HCT116 (cell line): Measurements from ENCODE around the gene ALMS1. TPM values are rescaled to one million over a fixed set of nuclear protein-coding genes. Genes with fewer than 3 reads are reported as not detected.

Experiments used
- ATAC-seq: fragments of 200-7000 bp; cut with Tn5 transposase; 2 replicates; pipeline ENCODE4 v1.9.1; 2020; ENCODE audit warnings: mild to moderate bottlenecking, moderate library complexity
- BruUV-seq: library from RNA; stranded (reverse); fragments of 400-500 nt; replicated peaks from 2 replicates; lab custom pipeline; 2021; lab: Mats Ljungman, UMichigan
- CTCF ChIA-PET: fragments of 300-600 bp; sonication (Branson Sonifier 250); formaldehyde crosslinking; loops from one replicate; lab custom pipeline; 2021; ENCODE audit warnings: antibody characterized with exemption; lab: Charles Lee
- POLR2A ChIA-PET: fragments of 300-600, 350-600 bp; sonication (Branson Sonifier 250); formaldehyde crosslinking; loops from one replicate; lab custom pipeline; 2021; ENCODE audit warnings: antibody characterized with exemption; lab: Charles Lee
- RAD21 ChIA-PET, 2 experiments: fragments of 300-600 bp; sonication (Branson Sonifier 250); formaldehyde crosslinking; loops; one replicate each; lab custom pipeline; 2023; ENCODE audit warnings: low total read pairs in 2 of 2; ENCODE audit not compliant: uncharacterized antibody in 2 of 2, unreplicated experiment in 2 of 2, low non-redundant PET in 1 of 2; lab: Charles Lee
- DNase-seq: peaks from one replicate; pipeline ENCODE4 v3.0.0-alpha.2; 2010; ENCODE audit warnings: low read depth, low spot score
- H2AFZ ChIP-seq: fragments of 200-600 bp; shearing (Covaris generic), sonication (generic); 2 replicates; pipeline ENCODE4 v1.6.1; 2017; ENCODE audit warnings: low read depth, mixed run types, mixed read lengths, antibody characterized with exemption, low read length; ENCODE audit not compliant: poor library complexity, severe bottlenecking
- H3K27ac ChIP-seq: 2 replicates; pipeline ENCODE4 v1.5.1; 2012; ENCODE audit warnings: low read depth, low read length
- H3K27me3 ChIP-seq: fragments of 200-600 bp; sonication (generic); 2 replicates; pipeline ENCODE4 v1.6.1; 2016; ENCODE audit warnings: mixed run types, low read length, mixed read lengths; ENCODE audit not compliant: insufficient read depth
- H3K36me3 ChIP-seq, 2 experiments: fragments of 200-500 bp in 1 of 2; fragments of 200-600 bp in 1 of 2; sonication (Bioruptor generic) in 1 of 2; sonication (generic) in 1 of 2; 2 replicates each; pipeline versions ENCODE4 v1.5.1 to v1.6.1; 2014 to 2016; ENCODE audit warnings: low read length in 2 of 2, inconsistent platforms in 1 of 2, mixed read lengths in 1 of 2, mixed run types in 1 of 2; ENCODE audit not compliant: insufficient read depth in 2 of 2, control insufficient read depth in 1 of 2
- H3K4me1 ChIP-seq, 2 experiments: fragments of 200-600 bp in 1 of 2; sonication (generic) in 1 of 2; 2 replicates each; pipeline versions ENCODE4 v1.5.1 to v1.6.1; 2012 to 2017; ENCODE audit warnings: low read length in 2 of 2, inconsistent platforms in 1 of 2, mild to moderate bottlenecking in 1 of 2, mixed read lengths in 1 of 2, mixed run types in 1 of 2, moderate library complexity in 1 of 2; ENCODE audit not compliant: insufficient read depth in 2 of 2, control insufficient read depth in 1 of 2
- H3K4me2 ChIP-seq: fragments of 200-600 bp; sonication (generic); 2 replicates; pipeline ENCODE4 v1.6.1; 2017; ENCODE audit warnings: mixed run types, low read length, mixed read lengths
- H3K4me3 ChIP-seq, 2 experiments: fragments of 200-600 bp in 1 of 2; sonication (generic) in 1 of 2; replicated peaks in 1 of 2; 2 replicates each; pipeline ENCODE4 v1.5.1; 2011 to 2016; ENCODE audit warnings: low read length in 2 of 2, control low read depth in 1 of 2, low read depth in 1 of 2, mild to moderate bottlenecking in 1 of 2, mixed read lengths in 1 of 2, mixed run types in 1 of 2
- H3K79me2 ChIP-seq: fragments of 200-600 bp; sonication (generic); 2 replicates; pipeline ENCODE4 v1.6.1; 2017; ENCODE audit warnings: mild to moderate bottlenecking, mixed run types, low read length, moderate library complexity, mixed read lengths; ENCODE audit not compliant: insufficient read depth
- H3K9ac ChIP-seq: fragments of 200-600 bp; sonication (generic); 2 replicates; pipeline ENCODE4 v1.6.1; 2016; ENCODE audit warnings: low read length, mixed read lengths
- H3K9me2 ChIP-seq: fragments of 200-600 bp; sonication (generic), shearing (Covaris generic); 2 replicates; pipeline ENCODE4 v1.6.1; 2017; ENCODE audit warnings: mixed run types, mild to moderate bottlenecking, moderate library complexity; ENCODE audit not compliant: insufficient read depth
- H3K9me3 ChIP-seq, 2 experiments: fragments of 200-500 bp in 1 of 2; fragments of 200-600 bp in 1 of 2; sonication (Bioruptor generic) in 1 of 2; sonication (generic) in 1 of 2; 2 replicates each; pipeline ENCODE4 v1.6.1; 2014 to 2017; ENCODE audit warnings: low read length in 2 of 2, mixed read lengths in 2 of 2, inconsistent platforms in 1 of 2, low read depth in 1 of 2, mild to moderate bottlenecking in 1 of 2, mixed run types in 1 of 2, moderate library complexity in 1 of 2; ENCODE audit not compliant: control insufficient read depth in 1 of 2, insufficient read depth in 1 of 2
- H4K20me1 ChIP-seq: fragments of 200-600 bp; sonication (generic), shearing (Covaris generic); 2 replicates; pipeline ENCODE4 v1.6.1; 2017; ENCODE audit warnings: mixed run types, mild to moderate bottlenecking, moderate library complexity; ENCODE audit not compliant: insufficient read depth
- CBX3 ChIP-seq: IDR thresholded peaks from 2 replicates; pipeline ENCODE4 v1.6.1; 2012; ENCODE audit warnings: low read depth
- CEBPB ChIP-seq: IDR thresholded peaks from 2 replicates; pipeline ENCODE4 v1.6.1; 2012; ENCODE audit warnings: low read depth
- CTCF ChIP-seq, 3 experiments: fragments of 200-600 bp in 1 of 3; sonication (generic) in 1 of 3; IDR thresholded peaks in 2 of 3; conservative IDR thresholded peaks in 1 of 3; 2 replicates each; pipeline ENCODE4 v1.5.1; 2012 to 2017; ENCODE audit warnings: low read depth in 2 of 3, low read length in 2 of 3, antibody characterized with exemption in 1 of 3, borderline replicate concordance in 1 of 3, control low read depth in 1 of 3, mild to moderate bottlenecking in 1 of 3, mixed read lengths in 1 of 3, mixed run types in 1 of 3, moderate library complexity in 1 of 3; ENCODE audit not compliant: insufficient read depth in 1 of 3
- EGR1 ChIP-seq: IDR thresholded peaks from 2 replicates; pipeline ENCODE4 v1.6.1; 2012; ENCODE audit warnings: low read depth
- EZH2phosphoT487 ChIP-seq: fragments of 200-600 bp; IDR thresholded peaks from 2 replicates; pipeline ENCODE4 v1.6.1; 2018; ENCODE audit warnings: antibody characterized with exemption, borderline replicate concordance
- MAX ChIP-seq: IDR thresholded peaks from 2 replicates; pipeline ENCODE4 v1.6.1; 2012
- POLR2A ChIP-seq: IDR thresholded peaks from 2 replicates; pipeline ENCODE4 v1.7.0; 2011; ENCODE audit warnings: borderline replicate concordance; ENCODE audit not compliant: insufficient read depth, insufficient read length; ENCODE audit errors: extremely low read depth
- POLR2AphosphoS5 ChIP-seq: IDR thresholded peaks from 2 replicates; pipeline ENCODE4 v1.6.1; 2011; ENCODE audit warnings: mild to moderate bottlenecking, low read depth, low read length, moderate library complexity
- SIN3A ChIP-seq: IDR thresholded peaks from 2 replicates; pipeline ENCODE4 v1.6.1; 2012; ENCODE audit warnings: low read depth
- TCF7L2 ChIP-seq: IDR thresholded peaks from 2 replicates; pipeline ENCODE4 v1.7.0; 2011; ENCODE audit warnings: borderline replicate concordance, inconsistent platforms; ENCODE audit not compliant: insufficient read depth, insufficient read length; ENCODE audit errors: extremely low read depth
- YY1 ChIP-seq: IDR thresholded peaks from 2 replicates; pipeline ENCODE4 v1.6.1; 2011; ENCODE audit warnings: low read length, low read depth, moderate library complexity, mild to moderate bottlenecking; ENCODE audit not compliant: insufficient replicate concordance; ENCODE audit errors: extremely low read depth
- ZBTB33 ChIP-seq: IDR thresholded peaks from 2 replicates; pipeline ENCODE4 v1.6.1; 2011; ENCODE audit warnings: mild to moderate bottlenecking, low read length, moderate library complexity; ENCODE audit not compliant: insufficient replicate concordance; ENCODE audit errors: extremely low read depth
- ZFX ChIP-seq: fragments of 450-650 bp; IDR thresholded peaks from 2 replicates; pipeline ENCODE4 v1.6.1; 2017
- intact Hi-C: fragments of 100-400 bp; cut with micrococcal nuclease; formaldehyde crosslinking; loops from 2 replicates; pipeline ENCODE4 v1.10.0; 2022
- total RNA-seq: library from RNA; stranded (reverse); gene quantifications from one replicate; pipeline ENCODE4 v1.2.1, GENCODE V29; 2021; ENCODE audit not compliant: unreplicated experiment

ALMS1 gene
- total RNA-seq, 1 experiment from 2014 or later: 20.5 TPM

GRCh38 chr2:73373344-73373743, 12.3 kb upstream of the ALMS1 start:
- Histone ChIP-seq H3K4me3 (no peak overlapping the region), H3K79me2 (no peaks in the 10 kb centered on the region), H3K27me3 (peaks cover 16% of the 10 kb centered on the region), H3K4me2 (no peak overlapping the region), H2AFZ (no peak overlapping the region), H3K36me3 (no peaks in the 10 kb centered on the region), H3K9ac (no peak overlapping the region), H3K9me2 (no peaks in the 10 kb centered on the region), H4K20me1 (no peaks in the 10 kb centered on the region), H3K4me1 (no peaks in the 10 kb centered on the region), H3K9me3 (no peaks in the 10 kb centered on the region), H3K27ac (no peak overlapping the region)
- ChIA-PET RAD21 (no interaction called here), POLR2A (no interaction called here), CTCF (no interaction called here)
- ATAC-seq: no peak
- TF ChIP-seq POLR2A: no peak
- TF ChIP-seq ZFX: no peak
- no peak for TF ChIP-seq TCF7L2
- TF ChIP-seq CTCF (IDR thresholded peaks at IDR 0.05 in 2 of 3, conservative IDR thresholded peaks at IDR 0.05 in 1 of 3; ENCODE audit: borderline replicate concordance in 1 of 3, insufficient read depth in 1 of 3, low read depth in 2 of 3, low read length in 2 of 3): no peak
- no peak for TF ChIP-seq YY1
- TF ChIP-seq EZH2phosphoT487: no peak
- TF ChIP-seq MAX: no peak
- no peak for TF ChIP-seq CEBPB
- DNase-seq: no peak
- BruUV-seq: no TSS peak
- intact Hi-C loops: no loop called here

- Histone ChIP-seq H3K27ac (no peak overlapping the region), H3K27me3 (peaks cover 16% of the 10 kb centered on the region), H3K79me2 (no peaks in the 10 kb centered on the region), H3K9ac (no peak overlapping the region), H3K36me3 (no peaks in the 10 kb centered on the region), H4K20me1 (no peaks in the 10 kb centered on the region), H3K9me3 (no peaks in the 10 kb centered on the region), H2AFZ (no peak overlapping the region), H3K4me2 (no peak overlapping the region), H3K4me3 (no peak overlapping the region), H3K4me1 (no peaks in the 10 kb centered on the region)
- DNase-seq (no peak), ATAC-seq (no peak)
- no TSS peak for BruUV-seq
- POLR2A ChIA-PET: no interaction called here
- RAD21 ChIA-PET: no interaction called here
- intact Hi-C loops: no loop called here
- TF ChIP-seq SIN3A: no peak
- TF ChIP-seq ZBTB33: no peak
- no peak for TF ChIP-seq POLR2AphosphoS5
- no peak for TF ChIP-seq CBX3
- TF ChIP-seq TCF7L2: no peak
- TF ChIP-seq EGR1: no peak
- TF ChIP-seq, all 23 proteins: peak for 0
- H3K9me2 ChIP-seq: no peaks in the 10 kb centered on the region
- CTCF ChIA-PET: interaction anchor here (1.0 kb wide), 1 partner anchor 14 kb away, joined by 4 read pairs; no protein-coding TSS in a partner anchor
Observed at GRCh38 chr2:73374269-73374668, 11.4 kb upstream of the ALMS1 start.
